Activated effector memory CD4-positive, alpha-beta T cell treated with Interleukin-2 at 50 U/mL for 16 hours (primary cell): ENCODE results near the gene FAM20A.
"Not testable (repeated sequence)": the region's sequence is repeated elsewhere in the genome, so short reads cannot be mapped to it uniquely, and the experiment has no call there.

Source experiments
- DNase-seq: peaks from one replicate; pipeline ENCODE4 v3.0.0-alpha.2; 2020

FAM20A gene

DNA sequence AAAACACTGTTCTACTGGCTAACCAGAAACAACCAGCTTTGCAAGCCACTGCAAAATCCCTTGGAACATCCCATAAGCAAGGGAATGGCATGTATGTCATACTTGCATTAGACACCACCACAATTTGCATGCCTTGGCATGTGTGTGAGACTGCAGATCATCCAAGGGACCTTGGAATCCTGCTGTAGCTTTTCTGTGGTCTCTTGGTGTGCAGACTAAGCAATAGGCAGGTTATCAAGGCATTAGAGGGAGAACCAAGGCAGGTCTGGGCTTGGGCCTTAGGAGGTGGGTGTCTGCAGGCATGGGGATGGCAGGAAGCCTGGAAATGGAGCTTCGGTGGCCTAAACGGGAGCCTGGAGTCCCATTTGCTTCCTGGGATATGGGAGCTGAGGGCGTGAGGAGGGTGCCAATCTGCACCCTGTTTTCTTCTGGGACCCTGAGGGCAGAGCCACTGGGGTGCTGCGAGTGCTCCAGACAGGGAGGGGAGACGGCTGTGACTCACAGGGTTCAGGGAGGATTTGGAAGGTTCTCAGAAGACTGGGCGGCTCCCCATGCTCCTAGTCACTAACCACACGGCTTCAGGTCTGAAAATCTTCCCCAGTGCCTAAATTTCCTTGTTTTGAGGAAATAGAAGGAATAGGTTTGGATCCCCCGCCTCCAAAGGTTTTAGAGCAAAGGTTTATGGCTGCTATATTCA lies 36.6 kb downstream of the FAM20A start:
- no peak for DNase-seq

DNA sequence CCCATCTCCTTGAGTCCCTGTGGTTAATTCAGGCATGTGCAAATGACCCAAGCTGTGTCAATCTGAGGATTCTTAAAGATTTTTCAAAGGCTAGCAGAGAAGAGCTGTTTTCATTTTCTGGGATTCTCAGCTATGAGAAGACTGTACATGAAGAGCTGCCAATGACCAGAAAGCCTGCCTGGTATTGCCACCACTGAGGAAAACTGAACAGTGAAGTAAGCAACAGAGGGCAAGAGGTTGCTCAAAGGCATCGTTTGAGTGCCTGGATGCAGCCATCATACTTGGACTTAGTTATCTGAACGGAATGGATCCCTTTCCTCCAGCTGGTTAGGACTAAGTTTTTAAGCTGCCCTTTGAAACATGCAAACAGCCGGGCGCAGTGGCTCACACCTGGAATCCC lies 38.4 kb downstream of the FAM20A start:
- no peak for DNase-seq

GRCh38 chr17:68560966-68561720 lies 40.0 kb downstream of the FAM20A start:
- no peak for DNase-seq

- DNase-seq = no peak
These were observed 41.9 kb downstream of the FAM20A start for GRCh38 chr17:68559316-68559715.

- DNase-seq = no peak
These were observed 44.6 kb downstream of the FAM20A start for GRCh38 chr17:68556551-68556950.

DNA sequence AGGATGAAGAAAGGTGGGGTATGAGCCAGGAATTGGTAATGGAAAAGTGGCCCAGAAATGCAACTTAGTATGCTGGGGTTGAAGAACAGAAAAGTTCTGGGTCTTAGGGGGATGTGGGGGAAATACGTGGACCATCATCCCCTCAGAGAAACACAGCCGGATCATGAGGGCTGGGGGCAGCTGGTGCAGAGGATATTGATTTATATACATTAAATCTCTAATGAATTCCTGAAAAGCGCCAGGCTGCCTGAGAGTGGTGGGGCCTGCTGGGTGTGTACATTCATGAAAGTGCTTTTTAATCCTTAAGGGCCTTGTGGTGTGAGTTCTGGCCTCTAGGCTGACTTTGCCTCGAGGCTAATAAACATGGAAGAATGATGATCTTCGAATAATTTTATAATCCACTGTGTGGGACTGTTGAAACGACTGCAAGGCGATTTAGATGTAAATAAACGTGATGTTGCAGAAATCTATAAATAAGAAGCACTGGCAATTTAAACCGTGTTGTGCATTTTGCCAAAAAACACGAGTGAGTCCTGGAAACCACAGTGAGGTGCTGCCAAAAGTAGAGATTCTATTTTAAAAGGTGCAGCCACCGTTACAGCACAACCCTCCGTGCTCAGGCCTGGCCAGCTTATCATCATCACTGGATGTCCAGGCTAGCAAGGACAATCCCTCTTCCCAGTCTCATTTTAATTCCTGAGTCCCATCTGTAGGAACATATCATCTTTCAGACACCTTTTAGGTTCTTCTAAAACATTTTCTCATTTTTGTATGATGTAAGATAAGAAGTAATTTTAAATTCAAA lies 56.9 kb downstream of the FAM20A start:
- DNase-seq = no peak

DNA sequence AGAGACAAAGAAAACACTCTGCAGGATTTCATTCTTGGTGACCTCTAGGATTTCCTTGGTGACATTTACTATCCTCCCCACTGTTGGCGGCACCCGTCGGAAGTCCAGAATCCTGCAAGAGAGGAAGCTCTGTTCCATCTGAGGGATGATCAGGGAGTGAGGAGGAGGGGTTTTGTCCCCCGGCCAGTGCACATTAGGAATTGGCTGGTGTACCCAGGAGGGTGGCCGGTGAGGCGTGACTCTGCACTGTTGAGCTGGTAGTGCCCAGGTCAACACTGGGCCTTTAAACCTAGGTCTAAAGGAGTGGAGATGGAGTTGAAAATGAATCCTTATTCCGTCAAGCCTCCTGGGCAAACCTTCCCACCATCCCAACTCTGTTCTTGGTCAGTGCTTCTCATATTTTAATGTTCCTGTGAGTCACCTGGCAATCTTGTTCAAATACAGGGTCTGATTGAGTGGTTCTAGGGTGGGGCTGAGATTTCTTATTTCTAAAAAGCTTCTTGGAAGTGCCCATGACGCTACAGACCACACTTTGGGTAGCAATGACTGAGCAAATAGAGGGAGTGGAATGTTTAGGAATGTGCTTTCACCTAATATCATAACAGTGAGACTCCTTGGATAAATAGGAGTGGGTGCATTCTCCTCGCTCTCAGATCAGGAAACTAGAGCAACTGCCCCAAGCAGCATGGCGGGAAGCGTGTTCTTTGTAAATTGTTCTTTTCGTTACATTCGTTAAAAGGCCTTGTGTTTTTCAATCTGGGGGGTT lies 58.3 kb downstream of the FAM20A start:
- DNase-seq = no peak

DNA sequence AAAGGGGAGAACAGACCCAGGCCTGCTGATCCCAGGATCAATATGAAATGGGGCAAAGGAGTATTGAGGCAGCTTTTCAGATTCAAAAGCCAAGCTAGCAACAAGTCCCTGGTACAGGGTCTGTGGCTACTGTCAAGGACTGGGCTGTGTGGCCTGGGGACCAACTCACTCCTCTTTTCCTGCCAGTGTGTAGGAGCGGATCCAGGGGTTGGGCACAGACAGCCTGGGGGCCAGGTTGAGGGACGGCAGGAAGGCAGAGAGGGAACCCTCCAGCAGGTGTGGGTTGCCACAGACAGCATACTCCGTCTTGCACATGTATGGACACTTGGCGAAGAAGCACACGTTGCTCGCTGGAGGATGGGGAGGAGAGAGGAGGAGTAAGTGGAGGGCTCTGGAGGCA lies 59.4 kb downstream of the FAM20A start:
- DNase-seq = no peak

DNA sequence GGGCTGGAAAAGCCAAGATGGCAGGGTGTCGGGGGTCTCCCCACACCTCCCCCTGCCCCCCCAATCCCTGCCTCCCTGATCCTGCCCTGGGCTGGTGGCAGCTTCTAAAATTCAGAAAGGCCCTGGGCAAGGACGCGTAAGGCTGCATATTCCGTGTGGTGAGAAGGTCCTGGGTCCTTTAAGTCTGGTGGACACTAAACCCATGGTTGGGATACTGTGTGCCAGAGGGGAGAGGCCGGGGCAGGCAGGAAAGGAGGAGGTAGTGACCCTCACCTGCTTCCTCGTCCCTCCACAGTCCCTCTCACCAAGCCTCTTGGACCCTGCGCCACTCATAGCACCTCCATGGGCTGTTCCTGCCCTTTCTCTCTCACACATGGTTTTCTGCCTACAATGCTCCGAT lies 60.2 kb downstream of the FAM20A start:
- no peak for DNase-seq

- no peak for DNase-seq
These were observed 61.4 kb downstream of the FAM20A start for GRCh38 chr17:68539548-68540467.

- no peak for DNase-seq
These were observed 65.2 kb downstream of the FAM20A start for GRCh38 chr17:68535922-68536321.

DNA sequence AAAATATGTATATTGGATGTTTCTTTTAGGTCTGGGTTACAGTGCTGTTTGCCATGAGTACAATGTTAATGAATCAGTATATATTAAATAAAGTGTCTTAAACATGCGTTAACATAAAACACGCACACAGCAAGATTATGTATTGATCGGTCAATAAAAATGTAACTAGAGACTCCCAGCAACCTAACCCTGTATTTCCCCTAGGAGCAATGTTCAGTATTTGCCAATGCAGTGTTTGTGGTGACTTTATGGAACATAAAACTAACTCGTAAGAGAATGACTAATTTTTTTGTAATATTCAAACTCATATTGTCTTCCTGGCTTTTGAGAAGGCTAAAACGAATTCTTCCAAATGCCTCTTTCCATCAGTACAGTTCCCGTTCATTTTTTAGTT lies 66.5 kb downstream of the FAM20A start:
- DNase-seq = no peak

GRCh38 chr17:68533887-68534694 lies 67.1 kb downstream of the FAM20A start:
- no peak for DNase-seq

GRCh38 chr17:68532826-68533225 lies 68.3 kb downstream of the FAM20A start:
- DNase-seq = no peak

- DNase-seq = no peak
These were observed 69.9 kb downstream of the FAM20A start for GRCh38 chr17:68531252-68531651.

DNA sequence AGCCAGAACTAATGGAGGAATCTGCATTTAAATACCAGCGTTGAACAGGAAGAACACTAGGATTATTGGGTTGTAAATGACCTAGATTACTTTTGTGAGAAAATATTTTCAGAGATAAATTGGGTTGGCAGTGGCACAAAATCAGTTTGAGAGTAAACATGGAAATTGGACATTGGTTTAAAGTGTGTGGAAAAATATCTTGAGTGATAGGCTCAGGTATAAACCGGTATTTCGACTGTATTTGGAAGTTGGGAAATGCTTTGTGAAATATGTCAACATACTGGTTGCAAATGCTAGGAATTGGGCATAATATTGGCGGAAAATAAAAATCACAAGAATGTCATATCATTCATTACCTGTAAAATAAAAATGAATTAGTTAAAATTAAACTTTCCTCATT lies 73.9 kb downstream of the FAM20A start:
- no peak for DNase-seq

- no peak for DNase-seq
These were observed 74.6 kb downstream of the FAM20A start for GRCh38 chr17:68526548-68526947.

DNA sequence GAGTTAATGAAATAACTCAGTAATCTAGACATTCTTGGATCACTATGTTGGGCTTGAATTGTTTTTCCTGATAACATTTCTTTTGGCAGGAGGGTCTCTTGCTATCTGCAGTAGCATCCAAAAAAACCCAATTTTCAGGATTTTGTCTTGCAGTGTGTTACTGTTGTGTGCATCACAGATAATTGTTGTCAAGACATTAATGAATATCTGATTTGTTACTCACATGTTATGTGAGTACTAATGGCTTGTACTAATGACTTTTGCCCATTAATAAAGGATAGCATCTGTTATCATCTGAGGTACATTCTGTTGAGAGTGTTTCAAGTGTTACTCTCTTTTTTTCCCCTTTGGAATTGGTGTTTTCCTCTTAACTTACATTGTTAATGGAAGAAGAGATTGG lies 78.9 kb downstream of the FAM20A start:
- DNase-seq = no peak

DNA sequence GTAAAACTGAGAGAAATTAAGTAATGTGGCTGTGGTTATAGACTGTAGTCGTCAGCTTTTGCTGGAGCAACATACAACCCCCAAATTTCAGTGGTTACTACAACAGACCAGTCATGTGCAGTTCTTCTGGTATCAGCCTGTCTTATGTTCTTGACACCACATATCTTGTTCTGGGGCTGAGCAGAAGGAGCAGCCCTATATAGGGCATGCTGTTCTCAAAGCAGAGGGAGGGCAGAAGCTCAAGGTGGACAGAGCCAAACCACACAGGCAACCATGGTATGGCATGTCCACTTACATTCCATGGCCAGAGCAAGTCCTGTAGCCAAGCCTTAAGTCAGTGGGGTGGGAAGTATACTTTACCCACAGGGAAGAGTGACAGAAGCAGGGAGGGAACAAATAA lies 81.3 kb downstream of the FAM20A start:
- no peak for DNase-seq

GRCh38 chr17:68519051-68519450 lies 82.1 kb downstream of the FAM20A start:
- DNase-seq = not testable (repeated sequence)
